ENCODE measurements around the gene IGFBP7. TPM values are rescaled to one million over a fixed set of nuclear protein-coding genes. Genes with fewer than 3 reads are reported as not detected.
"Not testable (repeated sequence)": the region's sequence is repeated elsewhere in the genome, so short reads cannot be mapped to it uniquely, and the experiment has no call there.

Gene IGFBP7
- total RNA-seq, 1 donor: 16.6 TPM

DNA sequence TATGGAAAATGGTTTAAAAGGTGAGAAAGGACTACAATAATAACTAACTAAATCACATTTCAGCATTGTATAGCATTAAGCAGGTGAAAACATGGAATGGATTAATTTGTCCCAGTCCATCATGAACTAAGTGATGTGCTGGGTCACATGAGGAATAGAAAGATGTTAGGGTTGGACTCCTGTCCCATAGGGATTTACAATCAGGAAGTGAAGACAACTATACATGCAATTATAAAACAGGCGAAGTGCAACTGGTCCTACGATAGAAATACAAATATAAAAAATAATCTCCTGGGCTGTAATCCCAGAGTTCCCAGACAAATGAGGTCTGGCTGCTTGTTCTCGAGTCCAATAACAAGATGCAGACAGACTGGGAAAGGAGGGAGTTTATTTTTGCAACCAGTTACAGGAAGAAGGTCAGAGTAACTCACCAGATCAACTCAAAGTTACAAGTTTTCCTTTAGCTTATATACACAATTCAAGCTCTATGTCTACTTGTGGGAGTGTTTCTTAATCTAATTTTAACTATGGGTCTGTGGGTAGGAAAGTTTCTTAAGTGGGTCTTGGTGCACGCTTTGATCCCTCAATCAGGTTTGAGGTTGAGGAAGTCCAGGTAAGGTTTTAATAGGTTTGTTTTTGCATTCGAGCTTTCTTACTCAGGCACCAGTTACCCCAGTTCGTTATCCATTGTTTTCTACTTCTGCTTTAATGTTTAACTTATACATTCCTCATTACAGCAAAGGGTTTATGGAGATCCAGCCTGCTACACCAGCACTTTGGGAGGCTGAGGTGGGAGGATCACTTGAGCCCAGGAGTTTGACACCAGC, 50.1 kb downstream of the IGFBP7 start:
- Histone ChIP-seq H3K4me1 (ENCODE audit: insufficient read depth, low read length) (no peaks in the 10 kb centered on the region), H3K9me3 (ENCODE audit: low read depth, low read length) (no peaks in the 10 kb centered on the region), H3K27me3 (ENCODE audit: insufficient read depth, low read length) (no peaks in the 10 kb centered on the region), H3K4me3 (ENCODE audit: low read length) (no peak overlapping the region)

DNA sequence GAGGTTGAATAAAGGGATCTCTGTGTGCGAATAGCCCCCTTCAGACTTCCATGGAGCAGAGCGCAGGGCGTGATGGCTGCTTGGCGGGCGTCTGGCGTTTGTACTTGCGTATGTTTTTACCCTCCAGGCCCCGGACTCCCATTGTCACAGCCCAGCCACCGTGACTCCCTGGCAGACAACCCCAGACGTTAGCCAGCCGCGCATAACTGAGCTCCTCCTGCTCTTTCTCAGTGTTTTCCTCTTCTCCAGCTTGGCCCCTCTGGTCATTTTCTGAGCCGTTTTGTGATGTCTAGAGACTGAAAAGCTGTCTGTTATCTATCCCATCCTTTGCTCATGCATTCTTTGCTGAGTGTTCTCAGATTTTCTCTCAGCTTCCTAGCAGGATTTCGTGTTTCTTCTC, 54.3 kb downstream of the IGFBP7 start:
- H3K4me3 ChIP-seq (ENCODE audit: low read length): no peak overlapping the region
- no peaks in the 10 kb centered on the region for H3K9me3 ChIP-seq (ENCODE audit: low read depth, low read length)
- H3K4me1 ChIP-seq (ENCODE audit: insufficient read depth, low read length): peaks cover 13% of the 10 kb centered on the region
- H3K27me3 ChIP-seq (ENCODE audit: insufficient read depth, low read length): no peaks in the 10 kb centered on the region

DNA sequence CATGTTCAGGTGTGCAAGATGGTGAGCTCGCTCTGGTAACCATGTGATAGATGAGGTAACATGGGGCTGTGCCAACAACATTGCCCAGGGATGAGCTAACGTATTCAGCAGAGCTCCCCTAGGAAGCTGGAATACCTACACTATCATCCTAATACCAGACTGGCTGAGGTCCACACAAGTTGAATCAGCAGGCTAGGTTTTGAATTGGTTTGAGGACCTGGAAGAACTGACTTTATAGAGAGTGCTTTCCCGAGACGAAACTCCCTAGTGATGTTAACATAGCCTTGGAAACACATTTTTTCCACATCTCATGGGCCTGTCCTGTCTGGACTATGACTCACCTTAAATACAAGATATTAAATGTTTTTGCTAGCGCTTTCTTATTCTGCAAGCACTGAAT, 56.7 kb downstream of the IGFBP7 start:
- peaks cover 20% of the 10 kb centered on the region for H3K4me1 ChIP-seq (ENCODE audit: insufficient read depth, low read length)
- H3K27me3 ChIP-seq (ENCODE audit: insufficient read depth, low read length): no peaks in the 10 kb centered on the region
- H3K9me3 ChIP-seq (ENCODE audit: low read depth, low read length): no peaks in the 10 kb centered on the region
- H3K4me3 ChIP-seq (ENCODE audit: low read length): no peak overlapping the region

DNA sequence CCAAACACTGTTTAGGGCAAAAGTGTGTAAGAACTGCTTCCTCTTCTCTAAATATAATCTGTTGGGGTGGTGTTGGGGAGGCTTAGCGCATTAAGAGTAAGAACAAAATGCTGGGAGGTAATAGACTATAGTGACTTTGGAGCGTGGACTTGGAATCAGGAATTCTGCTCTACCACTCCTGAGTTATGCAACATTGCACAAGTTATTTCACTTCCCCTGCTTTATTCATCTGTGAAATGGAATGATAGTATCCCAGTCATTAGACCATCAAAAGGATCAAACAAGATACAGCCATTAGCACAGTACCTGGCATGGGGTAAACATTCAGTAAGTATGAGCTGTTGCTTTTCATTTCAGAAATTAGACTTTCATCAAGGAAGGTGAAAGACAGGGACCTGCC, 58.7 kb downstream of the IGFBP7 start:
- Histone ChIP-seq H3K4me3 (ENCODE audit: low read length) (no peak overlapping the region), H3K9me3 (ENCODE audit: low read depth, low read length) (no peaks in the 10 kb centered on the region), H3K27me3 (ENCODE audit: insufficient read depth, low read length) (no peaks in the 10 kb centered on the region), H3K4me1 (ENCODE audit: insufficient read depth, low read length) (peaks cover 20% of the 10 kb centered on the region)

DNA sequence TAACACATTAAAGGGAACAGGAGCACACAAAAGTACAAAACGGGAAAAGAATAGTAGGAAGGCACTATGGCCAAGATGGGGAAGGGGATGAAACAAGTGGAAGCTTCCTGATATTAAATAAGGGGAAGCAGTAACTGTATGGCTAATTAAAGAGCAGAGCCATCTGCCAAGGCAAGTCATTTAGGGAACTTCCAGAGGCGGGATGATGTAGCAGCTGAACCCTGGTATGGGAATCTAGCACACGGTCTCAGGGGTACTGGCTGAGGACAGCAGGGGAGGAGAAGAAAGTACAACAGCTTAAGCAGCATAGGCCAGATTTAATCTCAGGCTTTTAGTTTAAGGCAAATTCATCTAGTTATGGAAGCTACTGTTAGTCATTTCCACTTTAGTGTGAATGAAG, 59.1 kb downstream of the IGFBP7 start:
- Histone ChIP-seq H3K27me3 (ENCODE audit: insufficient read depth, low read length) (no peaks in the 10 kb centered on the region), H3K4me3 (ENCODE audit: low read length) (no peak overlapping the region), H3K4me1 (ENCODE audit: insufficient read depth, low read length) (peaks cover 20% of the 10 kb centered on the region), H3K9me3 (ENCODE audit: low read depth, low read length) (no peaks in the 10 kb centered on the region)

DNA sequence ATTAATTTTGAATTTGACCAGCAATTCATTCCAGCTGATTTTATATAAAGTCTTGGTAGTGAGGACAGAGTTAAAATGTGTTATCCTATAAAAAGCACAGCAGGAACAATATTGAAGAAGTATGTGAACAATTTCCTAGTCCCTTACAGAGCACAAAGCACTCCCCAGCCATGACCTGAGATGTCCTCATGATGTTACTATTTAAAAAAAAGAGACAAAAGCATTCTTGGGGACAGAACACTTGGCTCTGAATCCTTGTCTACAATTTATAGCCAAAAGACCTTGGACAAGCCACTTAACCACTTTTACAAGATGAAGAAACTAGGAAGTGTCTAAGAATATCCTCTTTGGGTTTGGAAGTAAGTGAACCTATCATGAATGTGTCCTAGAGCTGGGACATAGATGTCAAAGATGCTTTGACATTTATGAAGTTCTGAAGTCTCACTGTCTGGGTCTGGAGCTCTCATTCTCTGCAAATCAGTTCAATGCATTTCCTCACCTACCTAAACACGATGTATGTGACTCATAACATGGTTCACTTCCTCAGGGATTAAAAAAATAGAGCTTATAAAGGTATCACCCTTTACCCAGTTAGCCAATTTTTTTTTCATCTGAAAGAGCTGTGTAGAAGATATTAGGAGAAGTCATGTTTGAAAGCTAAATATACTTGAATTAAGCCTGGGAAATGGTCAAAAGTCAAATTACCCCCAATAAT, 61.4 kb downstream of the IGFBP7 start:
- H3K27me3 ChIP-seq (ENCODE audit: insufficient read depth, low read length): no peaks in the 10 kb centered on the region
- no peak overlapping the region for H3K4me3 ChIP-seq (ENCODE audit: low read length)
- no peaks in the 10 kb centered on the region for H3K9me3 ChIP-seq (ENCODE audit: low read depth, low read length)
- peaks cover 20% of the 10 kb centered on the region for H3K4me1 ChIP-seq (ENCODE audit: insufficient read depth, low read length)

DNA sequence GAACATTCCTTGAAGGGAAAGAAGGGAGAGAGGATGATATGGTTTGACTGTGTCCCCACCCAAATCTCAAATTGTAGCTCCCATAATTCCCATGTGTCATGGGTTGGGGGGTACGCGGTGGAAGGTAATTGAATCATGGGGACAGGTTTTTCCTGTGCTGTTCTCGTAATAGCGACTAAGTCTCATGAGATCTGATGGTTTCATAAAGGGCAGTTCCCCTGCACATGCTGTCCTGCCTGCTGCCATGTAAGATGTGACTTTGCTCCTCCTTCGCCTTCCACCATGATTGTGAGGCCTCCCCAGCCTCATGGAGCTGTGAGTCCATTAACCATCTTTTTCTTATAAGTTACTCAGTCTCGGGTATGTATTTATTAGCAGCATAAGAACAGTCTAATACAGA, 63.1 kb downstream of the IGFBP7 start:
- H3K9me3 ChIP-seq (ENCODE audit: low read depth, low read length); H3K27me3 ChIP-seq (ENCODE audit: insufficient read depth, low read length); H3K4me3 ChIP-seq (ENCODE audit: low read length): not testable (repeated sequence)
- peaks cover 19% of the 10 kb centered on the region for H3K4me1 ChIP-seq (ENCODE audit: insufficient read depth, low read length)

DNA sequence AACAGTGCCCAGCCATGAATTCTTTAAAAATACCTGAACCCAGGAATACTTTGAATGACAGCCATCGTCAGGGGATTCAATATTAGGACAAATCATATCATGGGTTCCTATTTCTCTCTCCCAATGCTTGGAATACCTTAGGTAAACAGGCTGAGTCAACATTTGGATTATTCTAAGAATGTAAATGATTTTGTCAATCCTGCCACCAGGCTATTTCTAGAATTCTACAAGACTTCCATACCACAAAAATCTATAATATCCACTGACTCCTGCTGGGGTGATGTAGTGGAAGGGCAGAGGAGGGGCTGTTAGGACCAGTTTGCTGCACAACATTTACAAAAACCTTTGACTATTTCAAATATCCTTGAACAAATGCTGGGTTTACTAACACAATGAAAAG, 65.2 kb downstream of the IGFBP7 start:
- Histone ChIP-seq H3K4me1 (ENCODE audit: insufficient read depth, low read length) (no peaks in the 10 kb centered on the region), H3K4me3 (ENCODE audit: low read length) (no peak overlapping the region), H3K9me3 (ENCODE audit: low read depth, low read length) (no peaks in the 10 kb centered on the region), H3K27me3 (ENCODE audit: insufficient read depth, low read length) (no peaks in the 10 kb centered on the region)

DNA sequence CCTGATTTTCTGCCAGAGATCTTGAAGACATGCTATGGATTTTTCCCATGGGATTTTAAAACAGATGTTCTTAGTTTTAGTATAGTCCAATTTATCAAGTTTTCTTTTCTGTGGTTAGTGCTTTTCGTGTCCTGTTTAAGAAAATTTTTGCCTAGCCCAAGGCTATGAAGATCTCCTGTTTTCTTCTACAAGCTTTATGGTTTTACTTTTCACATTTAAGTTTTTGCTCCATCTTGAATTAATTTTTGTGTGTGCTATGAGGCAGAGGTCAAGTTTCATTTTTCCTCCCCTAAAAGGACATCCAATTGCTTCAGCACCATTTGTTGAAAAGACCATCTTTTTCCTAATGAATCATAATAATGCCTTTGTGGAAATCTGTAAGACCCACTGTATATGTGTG, 65.9 kb downstream of the IGFBP7 start:
- H3K27me3 ChIP-seq (ENCODE audit: insufficient read depth, low read length): no peaks in the 10 kb centered on the region

DNA sequence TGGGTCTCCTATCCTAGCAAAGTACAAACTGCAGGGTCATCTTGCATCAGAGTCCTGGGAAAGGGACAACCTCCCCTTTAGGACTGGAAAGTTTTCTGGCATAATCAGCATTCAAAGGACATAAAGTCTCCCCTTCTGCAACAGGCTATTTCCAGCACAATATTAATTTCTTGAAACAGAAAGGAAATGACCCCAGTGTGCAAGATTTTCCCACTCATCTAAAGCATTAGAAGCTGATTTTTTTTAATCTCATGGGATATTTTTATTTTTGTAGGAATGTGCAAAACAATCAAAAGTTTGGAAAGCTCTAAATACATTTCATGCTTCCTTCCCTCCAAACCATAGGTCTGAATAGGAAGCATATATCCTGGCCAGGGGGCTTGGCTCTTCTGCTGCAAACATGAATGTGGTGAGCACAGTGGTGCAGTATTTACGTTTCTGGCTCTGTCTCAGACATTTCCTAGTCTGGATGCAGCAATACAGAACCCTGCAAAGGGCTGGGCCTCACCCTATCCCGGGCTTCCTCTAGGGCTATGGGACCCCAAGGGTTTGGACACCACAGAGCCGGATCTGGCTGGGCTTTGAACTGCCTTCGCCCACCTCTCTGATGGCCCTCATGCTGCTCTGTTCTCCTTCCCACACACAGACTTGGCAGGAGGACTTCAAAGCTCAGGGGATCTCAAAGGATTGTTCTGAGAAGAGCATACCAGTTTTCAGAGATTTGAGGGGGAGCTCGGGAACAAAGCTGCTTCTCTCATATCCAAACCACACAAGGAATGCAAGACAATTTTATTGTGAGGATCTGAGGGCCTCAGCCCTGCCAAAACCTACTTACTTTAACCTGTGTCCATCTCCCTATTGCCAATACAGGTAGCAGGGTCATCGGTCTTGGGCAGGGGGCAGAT, 66.6 kb downstream of the IGFBP7 start:
- Histone ChIP-seq H3K27me3 (ENCODE audit: insufficient read depth, low read length) (no peaks in the 10 kb centered on the region), H3K4me1 (ENCODE audit: insufficient read depth, low read length) (no peaks in the 10 kb centered on the region), H3K9me3 (ENCODE audit: low read depth, low read length) (no peaks in the 10 kb centered on the region), H3K4me3 (ENCODE audit: low read length) (no peak overlapping the region)

More for the DNA sequence above, 65.9 kb downstream of the IGFBP7 start:
- no peaks in the 10 kb centered on the region for H3K4me1 ChIP-seq (ENCODE audit: insufficient read depth, low read length)
- no peak overlapping the region for H3K4me3 ChIP-seq (ENCODE audit: low read length)
- H3K9me3 ChIP-seq (ENCODE audit: low read depth, low read length): no peaks in the 10 kb centered on the region

DNA sequence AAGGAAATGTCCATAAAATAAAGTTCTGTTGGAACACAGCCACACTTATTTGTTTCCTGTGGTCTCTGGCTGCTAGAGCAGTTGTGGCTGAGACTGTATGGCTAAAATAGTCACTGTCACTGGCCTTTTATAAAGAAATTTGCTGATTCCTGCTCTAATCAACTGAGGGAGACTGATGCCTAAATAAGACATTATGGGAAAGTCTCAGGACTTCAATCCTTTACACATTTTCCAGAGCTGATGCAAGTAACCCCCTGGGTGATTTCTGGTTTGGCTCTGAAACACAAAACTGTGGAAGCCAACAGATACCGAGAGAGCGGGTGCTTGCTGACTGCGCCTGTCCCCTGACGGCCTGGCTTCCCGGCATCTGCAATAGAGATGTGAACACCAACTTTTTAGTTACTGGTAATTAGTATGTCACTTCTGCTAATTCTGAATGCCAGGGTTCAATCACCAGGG, 67.4 kb downstream of the IGFBP7 start:
- no peaks in the 10 kb centered on the region for H3K9me3 ChIP-seq (ENCODE audit: low read depth, low read length)
- H3K4me3 ChIP-seq (ENCODE audit: low read length): no peak overlapping the region
- no peaks in the 10 kb centered on the region for H3K27me3 ChIP-seq (ENCODE audit: insufficient read depth, low read length)
- no peaks in the 10 kb centered on the region for H3K4me1 ChIP-seq (ENCODE audit: insufficient read depth, low read length)

DNA sequence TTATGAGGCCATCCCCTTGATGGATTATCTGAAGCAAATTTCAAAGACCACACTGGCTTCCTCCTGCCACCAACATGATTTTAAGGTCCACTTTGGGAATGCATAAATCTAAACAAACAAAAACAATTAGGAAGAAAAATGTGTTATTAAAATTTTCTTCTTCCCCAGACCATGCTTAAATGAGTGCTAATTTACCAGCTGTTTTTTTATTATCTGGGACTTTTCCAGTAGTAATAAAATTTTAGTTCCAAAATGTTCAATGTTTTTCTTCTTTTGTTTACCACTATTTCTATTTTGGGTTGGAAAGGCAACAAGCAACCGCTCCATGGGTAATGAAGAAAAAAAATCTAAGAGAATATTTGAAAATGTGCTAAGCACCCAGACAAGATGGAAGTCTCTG, 69.2 kb downstream of the IGFBP7 start:
- no peaks in the 10 kb centered on the region for H3K9me3 ChIP-seq (ENCODE audit: low read depth, low read length)
- no peaks in the 10 kb centered on the region for H3K4me1 ChIP-seq (ENCODE audit: insufficient read depth, low read length)
- H3K4me3 ChIP-seq (ENCODE audit: low read length): no peak overlapping the region
- no peaks in the 10 kb centered on the region for H3K27me3 ChIP-seq (ENCODE audit: insufficient read depth, low read length)

DNA sequence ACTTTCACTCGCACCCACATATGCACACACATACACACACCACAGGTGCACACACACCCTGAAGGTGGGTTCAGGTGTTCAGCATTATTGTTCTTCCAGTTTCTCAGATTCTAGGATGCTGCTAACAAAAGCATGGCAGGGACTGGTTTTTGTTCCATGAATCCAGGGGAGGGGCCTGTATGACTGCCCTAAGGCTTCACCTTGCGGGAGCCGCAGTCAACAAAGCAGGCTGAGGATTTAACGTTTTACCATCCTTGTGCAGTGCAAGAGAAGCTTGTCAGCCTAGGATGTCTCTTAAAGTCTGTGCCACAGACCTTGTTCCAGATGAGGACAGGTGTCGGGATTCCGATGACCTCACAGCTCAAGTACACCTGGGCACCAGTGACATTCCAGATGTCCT, 69.7 kb downstream of the IGFBP7 start:
- no peaks in the 10 kb centered on the region for H3K27me3 ChIP-seq (ENCODE audit: insufficient read depth, low read length)
- no peak overlapping the region for H3K4me3 ChIP-seq (ENCODE audit: low read length)
- no peaks in the 10 kb centered on the region for H3K9me3 ChIP-seq (ENCODE audit: low read depth, low read length)
- no peaks in the 10 kb centered on the region for H3K4me1 ChIP-seq (ENCODE audit: insufficient read depth, low read length)

DNA sequence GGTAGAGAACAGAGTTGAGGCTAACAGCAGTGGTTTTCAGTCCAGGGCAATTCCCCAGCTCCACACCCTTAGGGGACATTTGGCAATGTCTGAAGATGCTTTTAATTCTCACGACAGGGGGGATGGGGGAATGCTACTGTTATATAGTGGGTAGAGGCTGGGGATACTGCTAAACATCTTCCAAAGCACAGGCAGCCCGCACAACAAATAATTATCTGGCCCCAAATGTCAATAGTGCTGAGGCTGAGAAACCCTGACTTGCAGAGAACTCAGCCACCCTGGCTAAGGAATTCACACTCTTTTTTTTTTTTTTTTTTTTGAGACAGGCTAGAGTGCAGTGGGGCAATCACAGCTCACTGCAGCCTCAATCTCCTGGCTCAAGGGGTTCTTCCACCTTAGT, 70.8 kb downstream of the IGFBP7 start:
- Histone ChIP-seq H3K9me3 (ENCODE audit: low read depth, low read length) (no peaks in the 10 kb centered on the region), H3K27me3 (ENCODE audit: insufficient read depth, low read length) (no peaks in the 10 kb centered on the region), H3K4me3 (ENCODE audit: low read length) (no peak overlapping the region), H3K4me1 (ENCODE audit: insufficient read depth, low read length) (no peaks in the 10 kb centered on the region)

Data from mononuclear cell (primary cell).